ENCODE results near the gene SCAMP2. TPM values are rescaled to one million over a fixed set of nuclear protein-coding genes. Genes with fewer than 3 reads are reported as not detected.
"Not testable (repeated sequence)": the region's sequence is repeated elsewhere in the genome, so short reads cannot be mapped to it uniquely, and the experiment has no call there.

SCAMP2 gene
- 157 TPM for polyA plus RNA-seq

- Mint-ChIP-seq H3K27me3 (no peaks in the 10 kb centered on the region), H3K36me3 (peaks cover 3% of the 10 kb centered on the region), H3K4me1 (peaks cover 28 to 32% (median 30%) of the 10 kb centered on the region in 3 donors), H3K9me3 (peaks cover 0 to under 1% (median 0%) of the 10 kb centered on the region in 3 donors), H3K4me3 (peak within 1 kb of the TSS; percentile 89 to 98 (median 96)), H3K27ac (peak within 1 kb of the TSS; percentile 75 to 97 (median 95))
These were observed at the start of gene SCAMP2 for GRCh38 chr15:74873036-74873755. Gene SCAMP2, minus strand, starts transcription at chr15:74873365. Its CDS starts 110 bp downstream, at chr15:74873255.

GRCh38 chr15:74920456-74920855, 47.3 kb upstream of the SCAMP2 start:
- no peak overlapping the region for H3K27ac Mint-ChIP-seq
- H3K36me3 Mint-ChIP-seq = peaks cover 7% of the 10 kb centered on the region
- peaks cover 0 to 1% (median 0%) of the 10 kb centered on the region in 3 donors for H3K4me1 Mint-ChIP-seq
- no peaks in the 10 kb centered on the region for H3K27me3 Mint-ChIP-seq
- H3K9me3 Mint-ChIP-seq = no peaks in the 10 kb centered on the region
- H3K4me3 Mint-ChIP-seq = no peak overlapping the region

GRCh38 chr15:74917676-74918075, 44.5 kb upstream of the SCAMP2 start:
- no peak overlapping the region for H3K27ac Mint-ChIP-seq
- no peak overlapping the region for H3K4me3 Mint-ChIP-seq
- H3K36me3 Mint-ChIP-seq = peaks cover 8% of the 10 kb centered on the region

GRCh38 chr15:74913799-74914198, 40.6 kb upstream of the SCAMP2 start:
- H3K27me3 Mint-ChIP-seq, H3K36me3 Mint-ChIP-seq, H3K4me3 Mint-ChIP-seq, H3K4me1 Mint-ChIP-seq, H3K9me3 Mint-ChIP-seq: not testable (repeated sequence)
- peak overlapping the region in 1 of 3 donors; percentile 37 for H3K27ac Mint-ChIP-seq

More at GRCh38 chr15:74917676-74918075, 44.5 kb upstream of the SCAMP2 start:
- H3K27me3 Mint-ChIP-seq = no peaks in the 10 kb centered on the region
- no peaks in the 10 kb centered on the region for H3K9me3 Mint-ChIP-seq
- peaks cover 0 to 1% (median 0%) of the 10 kb centered on the region in 3 donors for H3K4me1 Mint-ChIP-seq

- no peaks in the 10 kb centered on the region for H3K27me3 Mint-ChIP-seq
- H3K9me3 Mint-ChIP-seq = no peaks in the 10 kb centered on the region
- no peak overlapping the region for H3K4me3 Mint-ChIP-seq
- peaks cover 4% of the 10 kb centered on the region for H3K36me3 Mint-ChIP-seq
- H3K27ac Mint-ChIP-seq = no peak overlapping the region
- H3K4me1 Mint-ChIP-seq = peaks cover 0 to 4% (median 0%) of the 10 kb centered on the region in 3 donors
These were observed 39.9 kb upstream of the SCAMP2 start for GRCh38 chr15:74913041-74913440.

- Mint-ChIP-seq H3K27me3 (no peaks in the 10 kb centered on the region), H3K4me1 (peaks cover 14 to 23% (median 16%) of the 10 kb centered on the region in 3 donors), H3K36me3 (peaks cover 2% of the 10 kb centered on the region), H3K9me3 (no peaks in the 10 kb centered on the region), H3K4me3 (peak overlapping the region in 1 of 4 donors; percentile 89), H3K27ac (peak overlapping the region in 1 of 3 donors; percentile 32)
These were observed 35.5 kb upstream of the SCAMP2 start for GRCh38 chr15:74908635-74909034.

- Mint-ChIP-seq H3K27ac (peak overlapping the region; percentile 84 to 98 (median 94)), H3K4me1 (peaks cover 14 to 25% (median 22%) of the 10 kb centered on the region in 3 donors), H3K4me3 (peak overlapping the region; percentile 95 to 100 (median 98)), H3K36me3 (peaks cover 2% of the 10 kb centered on the region), H3K27me3 (no peaks in the 10 kb centered on the region), H3K9me3 (no peaks in the 10 kb centered on the region)
These were observed 34.2 kb upstream of the SCAMP2 start for GRCh38 chr15:74907163-74907870.

GRCh38 chr15:74906450-74907162, 33.4 kb upstream of the SCAMP2 start, which contains the start of gene FAM219B:
Gene FAM219B, minus strand, starts transcription at chr15:74906851. Its CDS starts 51 bp downstream, at chr15:74906800.
- Mint-ChIP-seq H3K36me3 (peaks cover 2% of the 10 kb centered on the region), H3K9me3 (no peaks in the 10 kb centered on the region), H3K4me1 (peaks cover 19 to 29% (median 23%) of the 10 kb centered on the region in 3 donors), H3K4me3 (peak within 1 kb of the TSS; percentile 95 to 100 (median 98)), H3K27ac (peak within 1 kb of the TSS; percentile 84 to 98 (median 94)), H3K27me3 (no peaks in the 10 kb centered on the region)

GRCh38 chr15:74906067-74906449, 32.9 kb upstream of the SCAMP2 start:
- H3K36me3 Mint-ChIP-seq = peaks cover 2% of the 10 kb centered on the region
- H3K27ac Mint-ChIP-seq = peak overlapping the region; percentile 54 to 98 (median 84)
- H3K4me3 Mint-ChIP-seq = peak overlapping the region; percentile 95 to 100 (median 98)
- peaks cover 21 to 31% (median 28%) of the 10 kb centered on the region in 3 donors for H3K4me1 Mint-ChIP-seq
- H3K9me3 Mint-ChIP-seq = no peaks in the 10 kb centered on the region
- H3K27me3 Mint-ChIP-seq = no peaks in the 10 kb centered on the region

GRCh38 chr15:74904190-74904805, 31.1 kb upstream of the SCAMP2 start:
- Mint-ChIP-seq H3K9me3 (no peaks in the 10 kb centered on the region), H3K4me1 (peaks cover 21 to 33% (median 32%) of the 10 kb centered on the region in 3 donors), H3K27ac (no peak overlapping the region), H3K36me3 (peaks cover 2% of the 10 kb centered on the region), H3K27me3 (no peaks in the 10 kb centered on the region), H3K4me3 (peak overlapping the region; percentile 72 to 99 (median 92))

- Mint-ChIP-seq H3K36me3 (peaks cover 2% of the 10 kb centered on the region), H3K27me3 (no peaks in the 10 kb centered on the region), H3K4me1 (peaks cover 18 to 33% (median 32%) of the 10 kb centered on the region in 3 donors), H3K9me3 (no peaks in the 10 kb centered on the region), H3K27ac (peak overlapping the region in 1 of 3 donors; percentile 31), H3K4me3 (peak overlapping the region in 3 of 4 donors; percentile 45 to 99 (median 48))
These were observed 30.5 kb upstream of the SCAMP2 start for GRCh38 chr15:74903676-74904075.

- Mint-ChIP-seq H3K4me3 (peak overlapping the region in 2 of 4 donors; percentile 55 to 70), H3K9me3 (no peaks in the 10 kb centered on the region)
These were observed 29.3 kb upstream of the SCAMP2 start for GRCh38 chr15:74902295-74903075.

GRCh38 chr15:74901612-74902063, 28.5 kb upstream of the SCAMP2 start:
- Mint-ChIP-seq H3K27me3 (no peaks in the 10 kb centered on the region), H3K27ac (peak overlapping the region in 1 of 3 donors; percentile 78), H3K4me3 (peak overlapping the region in 1 of 4 donors; percentile 81), H3K36me3 (peaks cover 4% of the 10 kb centered on the region), H3K9me3 (no peaks in the 10 kb centered on the region), H3K4me1 (peaks cover 13 to 29% (median 29%) of the 10 kb centered on the region in 3 donors)

More at GRCh38 chr15:74902295-74903075, 29.3 kb upstream of the SCAMP2 start:
- Mint-ChIP-seq H3K27me3 (no peaks in the 10 kb centered on the region), H3K4me1 (peaks cover 18 to 33% (median 30%) of the 10 kb centered on the region in 3 donors), H3K27ac (peak overlapping the region in 2 of 3 donors; percentile 21 to 40), H3K36me3 (peaks cover 2% of the 10 kb centered on the region)

All from IgD-negative memory B cell (primary cell).